ENCODE results near the gene RPS6KA2. TPM values are rescaled to one million over a fixed set of nuclear protein-coding genes. Genes with fewer than 3 reads are reported as not detected.

The RPS6KA2 gene
- 10 to 100 TPM in 1 of 2 experiments, 1 to 10 TPM in 1; 9.3 to 10.9 TPM for total RNA-seq

DNA sequence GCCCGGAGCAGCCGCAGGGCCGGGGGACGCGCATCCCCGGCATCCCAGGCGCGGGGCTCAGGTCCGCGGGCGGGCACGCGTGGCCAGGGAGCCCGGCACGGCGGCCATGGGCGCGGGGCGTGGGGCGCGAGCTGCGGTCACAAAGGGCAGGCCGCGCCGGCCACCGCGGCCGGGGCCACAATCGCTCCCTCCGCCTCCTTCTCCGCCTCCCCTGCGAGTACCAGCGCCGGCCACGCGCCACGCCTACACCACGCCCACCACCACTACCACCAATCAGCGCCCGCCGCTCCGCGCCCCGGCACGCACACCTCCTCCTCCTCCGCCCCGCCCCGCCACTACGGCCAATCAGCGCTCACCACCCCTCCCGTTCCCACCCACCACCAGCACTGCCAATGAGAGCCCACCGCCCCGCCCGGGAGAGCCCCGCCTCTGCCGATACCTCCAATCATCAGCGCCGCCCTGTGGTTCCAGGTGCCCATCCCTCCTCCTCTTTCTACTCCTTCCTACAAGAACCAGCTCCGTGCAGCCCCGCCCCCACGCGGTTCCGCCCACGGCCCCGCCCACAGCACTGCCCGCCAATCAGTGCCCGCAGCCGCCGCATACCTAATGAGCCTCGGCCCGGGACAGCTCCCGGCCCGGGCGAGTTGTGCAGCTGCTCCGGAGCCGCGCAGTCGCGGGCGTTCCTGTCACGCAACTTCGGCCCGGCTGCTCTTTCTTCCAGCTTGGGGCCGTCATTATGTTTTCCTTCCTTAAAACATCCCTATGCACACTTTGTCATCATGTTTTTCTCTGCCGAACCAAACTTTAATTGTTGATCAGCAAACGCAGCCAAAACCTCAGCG, at the start of gene RPS6KA2:
RPS6KA2 (minus strand) TSS at position 219 of the 842 bp plus-strand sequence. CDS start 232 bp downstream, outside the sequence.
- ATAC-seq (peak; percentile 96), DNase-seq (peak; percentile 100)
- Mint-ChIP-seq H3K4me1 (peaks cover 14% of the 10 kb centered on the region), H3K9me3 (ENCODE audit: low read depth) (no peaks in the 10 kb centered on the region), H3K4me3 (peak within 1 kb of the TSS; percentile 71), H3K27me3 (peaks cover 22% of the 10 kb centered on the region), H3K36me3 (ENCODE audit: low read depth) (no peaks in the 10 kb centered on the region), H3K27ac (peak within 1 kb of the TSS; percentile 77)
- ChIA-PET POLR2A (no interaction called here), CTCF (interaction anchor here (0.6 to 1.5 kb wide), 5 partner anchors 12 to 328 kb away, joined by 3 to 5 read pairs (median 4); no protein-coding TSS in a partner anchor)
- intact Hi-C loops (cut with DNase I, micrococcal nuclease): loop anchor here (1.0 to 10.0 kb wide), 11 partner anchors 112 to 725 kb away; partner anchors contain the start of genes CEP43 (in 2 of the 2), RNASET2 (in 1 of the 2) and SFT2D1 (in 1 of the 2)

DNA sequence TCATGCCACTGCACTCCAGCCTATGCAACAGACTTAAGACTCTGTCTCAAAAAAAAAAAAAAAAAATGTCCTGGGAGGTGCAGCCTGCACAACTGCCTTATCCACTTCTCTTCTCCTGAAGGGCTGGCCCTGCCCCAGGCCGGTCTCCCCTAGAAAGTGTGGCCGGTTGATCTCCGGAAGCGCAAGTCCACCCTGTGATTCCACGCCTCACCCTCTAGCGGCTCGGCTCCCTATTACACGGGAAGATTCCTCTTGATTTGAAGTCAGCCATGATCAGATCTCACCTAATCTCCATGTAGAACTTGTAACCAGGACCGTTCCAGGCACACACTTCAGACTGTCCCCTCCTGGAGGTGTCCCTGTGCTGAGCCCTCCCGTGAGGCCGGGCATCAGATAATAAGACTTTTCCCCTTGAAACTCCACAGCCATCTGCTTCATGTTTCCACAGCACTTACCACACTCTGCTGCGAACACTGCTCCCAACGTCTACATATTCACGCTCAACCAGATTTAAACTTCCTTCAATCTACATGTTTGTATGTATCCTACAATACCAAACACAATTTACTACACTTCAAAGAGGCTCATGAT, 49.3 kb upstream of the RPS6KA2 start:
- DNase-seq (no peak), ATAC-seq (no peak)
- ChIA-PET POLR2A (no interaction called here), CTCF (no interaction called here)
- Mint-ChIP-seq H3K27me3 (peaks cover 6% of the 10 kb centered on the region), H3K4me3 (no peak overlapping the region), H3K36me3 (ENCODE audit: low read depth) (no peaks in the 10 kb centered on the region), H3K4me1 (peaks cover 2% of the 10 kb centered on the region), H3K27ac (no peak overlapping the region), H3K9me3 (ENCODE audit: low read depth) (peaks cover 3% of the 10 kb centered on the region)
- intact Hi-C loops (cut with DNase I, micrococcal nuclease): no loop called here

DNA sequence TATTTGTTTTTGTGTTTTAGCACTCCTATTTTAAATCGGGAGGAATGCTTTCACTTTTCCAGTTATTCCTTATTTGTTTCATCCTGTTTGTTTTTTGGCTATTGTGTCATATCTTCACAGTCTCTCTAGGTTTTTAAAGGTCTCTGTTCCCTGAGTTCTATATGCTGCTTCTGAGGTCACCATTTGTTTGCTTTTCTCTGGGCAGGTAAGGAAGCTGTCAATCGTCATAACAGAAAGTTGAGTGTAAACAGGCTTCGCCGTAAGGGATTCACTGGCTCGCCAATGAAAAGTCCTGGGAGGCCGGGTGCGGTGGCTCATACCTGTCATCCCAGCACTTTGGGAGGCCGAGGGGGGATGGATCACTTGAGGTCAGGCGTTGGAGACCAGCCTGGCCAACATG, 48.7 kb upstream of the RPS6KA2 start:
- Mint-ChIP-seq H3K36me3 (ENCODE audit: low read depth) (no peaks in the 10 kb centered on the region), H3K4me1 (peaks cover 2% of the 10 kb centered on the region), H3K27ac (no peak overlapping the region), H3K9me3 (ENCODE audit: low read depth) (peaks cover 3% of the 10 kb centered on the region), H3K4me3 (no peak overlapping the region), H3K27me3 (peaks cover 6% of the 10 kb centered on the region)
- intact Hi-C loops (cut with DNase I, micrococcal nuclease): no loop called here
- ATAC-seq (no peak), DNase-seq (no peak)
- CTCF ChIA-PET: no interaction called here
- POLR2A ChIA-PET: no interaction called here

DNA sequence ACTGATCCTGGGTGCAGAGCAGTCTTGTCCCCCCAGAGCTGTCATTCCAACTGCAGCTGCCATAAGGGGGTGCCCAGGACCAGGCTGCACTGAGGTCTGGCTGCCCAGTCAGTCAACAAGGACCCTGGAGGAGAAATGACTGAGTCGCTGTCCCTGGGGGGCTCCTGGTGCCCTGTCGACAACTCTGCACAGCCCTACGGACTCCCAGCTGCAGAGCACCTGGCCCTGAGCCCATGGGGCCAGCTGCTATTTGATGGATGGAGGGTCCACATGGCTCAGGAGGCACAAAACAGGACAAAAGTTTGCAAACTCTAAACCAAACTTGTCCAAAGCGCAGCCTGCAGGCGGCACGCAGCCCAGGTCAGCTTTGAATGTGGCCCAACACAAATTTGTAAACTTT, 46.3 kb upstream of the RPS6KA2 start:
- no peak overlapping the region for H3K4me3 Mint-ChIP-seq
- no peak overlapping the region for H3K27ac Mint-ChIP-seq
- POLR2A ChIA-PET: no interaction called here

DNA sequence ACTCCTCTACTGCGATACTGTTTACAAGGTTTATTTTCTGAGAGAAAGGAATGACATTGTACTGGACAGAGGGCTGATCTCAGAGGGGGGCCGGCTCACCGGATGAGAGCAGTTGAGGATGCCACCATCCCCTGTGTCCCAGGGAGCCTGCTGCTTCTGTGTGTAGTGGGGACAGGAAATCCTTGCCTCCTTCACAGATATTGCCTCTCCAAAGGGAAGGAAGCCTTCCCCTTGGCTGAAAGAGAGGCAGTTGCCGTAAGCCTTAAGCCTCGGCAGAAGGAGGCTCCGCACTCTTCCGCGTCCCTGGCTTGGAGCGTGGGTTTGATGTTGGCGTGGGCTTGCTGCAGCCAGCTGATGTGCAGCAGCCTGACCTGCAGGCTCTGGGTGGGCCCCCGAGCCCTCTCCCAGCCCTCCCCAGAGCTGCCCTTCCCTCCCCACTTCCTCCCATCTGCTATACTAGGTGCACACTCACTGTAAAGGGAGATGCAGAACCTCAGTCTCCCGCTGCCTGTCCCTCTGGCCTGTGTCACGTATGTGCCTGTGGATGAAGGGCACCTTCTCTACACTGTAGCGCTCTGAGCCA, 45.7 kb upstream of the RPS6KA2 start:
- DNase-seq: no peak
- Mint-ChIP-seq H3K36me3 (ENCODE audit: low read depth) (no peaks in the 10 kb centered on the region), H3K4me3 (no peak overlapping the region), H3K27me3 (peaks cover 6% of the 10 kb centered on the region), H3K9me3 (ENCODE audit: low read depth) (no peaks in the 10 kb centered on the region), H3K4me1 (peaks cover 2% of the 10 kb centered on the region), H3K27ac (no peak overlapping the region)
- CTCF ChIA-PET: no interaction called here
- intact Hi-C loops (cut with DNase I, micrococcal nuclease): no loop called here
- POLR2A ChIA-PET: no interaction called here
- ATAC-seq: no peak

More for the DNA sequence above, 46.3 kb upstream of the RPS6KA2 start:
- no peaks in the 10 kb centered on the region for H3K36me3 Mint-ChIP-seq (ENCODE audit: low read depth)
- ATAC-seq (no peak), DNase-seq (no peak)
- H3K27me3 Mint-ChIP-seq: peaks cover 6% of the 10 kb centered on the region
- peaks cover 2% of the 10 kb centered on the region for H3K4me1 Mint-ChIP-seq
- CTCF ChIA-PET: no interaction called here
- intact Hi-C loops (cut with DNase I, micrococcal nuclease): no loop called here
- H3K9me3 Mint-ChIP-seq (ENCODE audit: low read depth): no peaks in the 10 kb centered on the region

DNA sequence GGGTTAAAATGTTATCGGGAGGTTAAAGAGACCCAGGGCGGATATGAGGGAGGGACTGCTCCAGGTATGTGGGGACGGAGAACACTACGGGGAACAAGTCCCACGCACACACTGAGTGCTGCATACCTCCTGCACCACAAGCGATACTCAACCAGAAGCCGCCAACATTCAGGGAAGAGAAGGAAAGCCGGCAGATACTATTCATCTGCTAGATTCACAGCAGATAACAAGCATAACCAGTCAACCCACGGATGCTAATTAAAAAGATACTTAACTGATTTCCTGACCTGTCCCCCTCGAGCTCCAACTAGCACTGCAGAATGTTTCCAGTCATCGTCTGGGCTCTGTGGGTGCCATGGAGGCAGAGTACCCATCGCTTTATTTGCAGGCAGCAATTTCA, 45.1 kb upstream of the RPS6KA2 start:
- CTCF ChIA-PET: no interaction called here
- Mint-ChIP-seq H3K27me3 (peaks cover 6% of the 10 kb centered on the region), H3K4me1 (peaks cover 2% of the 10 kb centered on the region), H3K27ac (no peak overlapping the region), H3K9me3 (ENCODE audit: low read depth) (no peaks in the 10 kb centered on the region), H3K36me3 (ENCODE audit: low read depth) (no peaks in the 10 kb centered on the region), H3K4me3 (no peak overlapping the region)
- DNase-seq: no peak
- POLR2A ChIA-PET: no interaction called here
- intact Hi-C loops (cut with DNase I, micrococcal nuclease): no loop called here
- ATAC-seq: no peak

DNA sequence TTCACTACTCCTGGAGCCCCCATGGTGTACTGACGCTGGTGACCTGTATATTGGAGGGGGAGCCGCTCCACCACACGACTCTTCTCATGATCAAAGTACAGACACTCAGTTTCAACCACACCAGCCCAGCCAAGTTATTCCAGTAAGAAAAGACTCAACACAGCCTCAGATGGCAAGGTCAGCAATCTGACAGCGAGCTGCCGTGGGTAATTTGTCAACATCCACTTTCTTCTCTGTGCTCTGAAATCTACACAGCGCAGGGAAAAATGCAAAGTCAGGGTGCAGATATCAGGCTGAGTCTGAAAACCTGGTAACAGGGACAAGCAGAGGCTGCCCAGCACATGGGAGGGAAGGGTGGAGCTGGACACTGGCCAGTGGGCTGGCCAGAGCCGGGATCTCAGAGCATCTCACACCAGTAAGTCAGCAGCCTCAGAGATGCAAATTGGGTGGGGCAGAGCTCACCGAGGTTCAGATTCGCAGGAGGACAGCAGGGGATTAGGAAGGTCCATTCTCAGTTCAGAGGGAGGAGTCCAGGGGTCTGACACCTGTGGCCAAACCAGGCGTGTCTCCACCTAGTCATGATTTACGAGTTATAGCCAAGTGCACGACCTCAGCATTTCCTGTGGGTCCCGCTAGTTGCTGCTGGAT, 44.5 kb upstream of the RPS6KA2 start:
- Mint-ChIP-seq H3K27me3 (peaks cover 6% of the 10 kb centered on the region), H3K27ac (no peak overlapping the region), H3K4me1 (peaks cover 2% of the 10 kb centered on the region), H3K9me3 (ENCODE audit: low read depth) (no peaks in the 10 kb centered on the region), H3K4me3 (no peak overlapping the region), H3K36me3 (ENCODE audit: low read depth) (no peaks in the 10 kb centered on the region)
- intact Hi-C loops (cut with DNase I, micrococcal nuclease): no loop called here
- ChIA-PET CTCF (interaction anchor here (0.5 to 0.6 kb wide), 2 partner anchors 76 to 197 kb away, joined by 3 read pairs; no protein-coding TSS in a partner anchor), POLR2A (no interaction called here)
- ATAC-seq: no peak
- DNase-seq: no peak

DNA sequence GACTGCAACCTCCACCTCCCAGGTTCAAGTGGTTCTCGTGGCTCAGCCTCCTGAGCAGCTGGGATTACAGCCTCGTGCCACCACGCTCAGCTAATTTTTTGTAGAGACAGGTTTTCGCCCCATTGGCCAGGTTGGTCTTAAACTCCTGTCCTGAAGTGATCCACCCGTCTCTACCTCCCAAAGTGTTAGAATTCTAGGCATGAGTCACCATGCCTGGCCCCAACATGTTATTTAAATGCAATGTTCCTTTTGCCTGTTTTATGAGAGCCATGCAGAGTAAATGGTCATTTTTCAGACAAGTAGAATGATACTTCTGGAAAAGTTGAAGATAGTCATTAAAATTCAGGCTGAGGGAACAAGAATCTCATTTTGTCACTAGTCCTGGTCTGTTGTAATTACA, 43.8 kb upstream of the RPS6KA2 start:
- Mint-ChIP-seq H3K27me3 (peaks cover 6% of the 10 kb centered on the region), H3K4me3 (no peak overlapping the region), H3K27ac (no peak overlapping the region), H3K9me3 (ENCODE audit: low read depth) (no peaks in the 10 kb centered on the region), H3K36me3 (ENCODE audit: low read depth) (no peaks in the 10 kb centered on the region), H3K4me1 (peaks cover 2% of the 10 kb centered on the region)
- POLR2A ChIA-PET: no interaction called here
- DNase-seq (no peak), ATAC-seq (no peak)
- CTCF ChIA-PET: no interaction called here
- intact Hi-C loops (cut with DNase I, micrococcal nuclease): no loop called here

DNA sequence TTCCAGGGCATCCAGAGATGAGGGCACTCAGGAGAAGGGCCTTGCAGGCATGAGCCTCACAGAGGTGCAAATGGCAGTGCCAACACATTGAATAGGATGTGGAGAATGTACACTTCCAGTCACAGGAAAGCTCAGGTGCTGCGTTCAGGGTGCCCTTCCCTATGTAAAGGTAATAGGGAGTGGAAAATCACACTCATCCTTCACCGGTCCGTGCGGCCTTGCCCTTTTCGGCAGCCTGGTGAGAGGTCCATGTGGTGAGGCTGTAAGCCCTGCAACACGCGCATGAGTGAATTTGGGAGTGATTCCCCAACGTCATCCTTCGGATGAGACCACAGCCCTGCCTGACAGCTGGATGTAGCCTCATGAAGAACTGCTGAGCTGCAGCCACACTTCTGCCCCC, 43.0 kb upstream of the RPS6KA2 start:
- intact Hi-C loops (cut with DNase I, micrococcal nuclease): no loop called here
- Mint-ChIP-seq H3K27me3 (peaks cover 6% of the 10 kb centered on the region), H3K27ac (no peak overlapping the region), H3K36me3 (ENCODE audit: low read depth) (no peaks in the 10 kb centered on the region), H3K9me3 (ENCODE audit: low read depth) (no peaks in the 10 kb centered on the region), H3K4me1 (peaks cover 2% of the 10 kb centered on the region), H3K4me3 (no peak overlapping the region)
- ATAC-seq (no peak), DNase-seq (no peak)
- POLR2A ChIA-PET: no interaction called here
- CTCF ChIA-PET: no interaction called here

DNA sequence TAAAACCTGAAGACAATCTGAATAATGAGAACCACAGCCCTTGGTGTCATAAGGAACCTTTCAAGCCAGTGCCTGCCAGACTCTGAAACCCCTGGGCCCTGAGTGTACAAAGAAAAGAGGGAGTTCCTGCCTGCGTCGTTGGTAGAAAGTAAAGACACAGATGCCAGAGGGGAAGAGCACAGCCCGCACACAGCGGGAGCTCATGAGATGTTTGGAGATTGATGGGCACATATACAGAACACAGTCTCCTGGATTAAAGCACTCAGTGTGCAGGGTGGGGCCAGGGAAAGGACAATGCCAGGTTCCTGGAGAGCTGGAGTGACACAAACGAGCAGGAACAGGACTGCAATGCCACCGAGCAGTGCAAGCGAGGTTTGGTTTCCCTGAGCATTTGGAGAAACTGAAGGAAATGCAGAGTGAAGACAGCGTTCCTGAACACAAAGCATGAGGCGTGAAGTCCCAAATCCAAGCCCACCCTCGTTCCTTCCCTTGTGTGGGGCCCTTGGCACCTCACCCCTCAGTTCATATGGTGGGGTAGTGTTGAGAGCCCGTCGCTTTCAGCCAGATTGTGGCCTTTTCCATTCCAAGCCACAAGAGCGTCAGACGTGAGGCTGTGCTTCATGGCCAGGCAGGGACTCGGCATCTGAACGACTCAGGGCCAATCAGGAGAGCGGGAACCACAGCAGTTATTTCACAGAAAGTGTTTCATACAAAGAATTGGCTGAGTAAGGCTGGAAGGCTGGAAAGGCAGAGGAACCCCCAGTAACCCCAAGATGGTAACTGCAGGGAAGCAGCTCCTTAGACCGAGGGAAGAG, 41.0 kb upstream of the RPS6KA2 start:
- Mint-ChIP-seq H3K27me3 (peaks cover 6% of the 10 kb centered on the region), H3K4me1 (peaks cover 2% of the 10 kb centered on the region), H3K9me3 (ENCODE audit: low read depth) (no peaks in the 10 kb centered on the region), H3K27ac (no peak overlapping the region), H3K36me3 (ENCODE audit: low read depth) (no peaks in the 10 kb centered on the region), H3K4me3 (no peak overlapping the region)
- ChIA-PET CTCF (interaction anchor here (0.6 kb wide), 1 partner anchor 26 kb away, joined by 3 read pairs; no protein-coding TSS in a partner anchor), POLR2A (no interaction called here)
- DNase-seq (no peak), ATAC-seq (no peak)
- intact Hi-C loops (cut with DNase I, micrococcal nuclease): no loop called here

DNA sequence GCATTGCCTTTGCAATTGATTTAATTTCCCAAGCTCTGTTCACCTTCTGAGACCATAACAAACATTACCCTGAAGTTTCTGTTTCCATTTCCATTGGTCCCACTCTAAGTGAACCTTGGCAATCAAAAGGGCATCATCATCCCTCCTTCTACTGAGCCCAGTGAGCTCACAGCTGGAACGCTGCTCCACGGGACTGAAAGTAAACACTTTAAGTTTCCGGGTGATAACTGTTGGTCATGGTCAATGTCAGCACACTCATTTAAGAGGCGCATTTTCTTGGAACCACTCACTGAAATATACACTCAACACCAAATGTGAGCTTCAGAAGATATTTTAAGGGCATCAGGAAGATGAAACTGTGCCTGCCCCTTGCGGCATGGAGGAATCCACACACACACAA, 37.1 kb upstream of the RPS6KA2 start:
- ATAC-seq (no peak), DNase-seq (no peak)
- intact Hi-C loops (cut with DNase I, micrococcal nuclease): no loop called here
- no peaks in the 10 kb centered on the region for H3K36me3 Mint-ChIP-seq (ENCODE audit: low read depth)
- CTCF ChIA-PET: no interaction called here
- H3K27ac Mint-ChIP-seq: no peak overlapping the region
- POLR2A ChIA-PET: no interaction called here
- H3K4me1 Mint-ChIP-seq: no peaks in the 10 kb centered on the region
- H3K27me3 Mint-ChIP-seq: peaks cover 10% of the 10 kb centered on the region
- H3K9me3 Mint-ChIP-seq (ENCODE audit: low read depth): no peaks in the 10 kb centered on the region
- no peak overlapping the region for H3K4me3 Mint-ChIP-seq

Data from activated CD4-positive, alpha-beta T cell treated with anti-CD3 and anti-CD28 coated beads for 36 hours (primary cell).